ENCODE results near the gene BET1. TPM values are rescaled to one million over a fixed set of nuclear protein-coding genes. Genes with fewer than 3 reads are reported as not detected.

The BET1 gene
- total RNA-seq, 1 experiment from 2014 or later: 46.6 TPM

DNA sequence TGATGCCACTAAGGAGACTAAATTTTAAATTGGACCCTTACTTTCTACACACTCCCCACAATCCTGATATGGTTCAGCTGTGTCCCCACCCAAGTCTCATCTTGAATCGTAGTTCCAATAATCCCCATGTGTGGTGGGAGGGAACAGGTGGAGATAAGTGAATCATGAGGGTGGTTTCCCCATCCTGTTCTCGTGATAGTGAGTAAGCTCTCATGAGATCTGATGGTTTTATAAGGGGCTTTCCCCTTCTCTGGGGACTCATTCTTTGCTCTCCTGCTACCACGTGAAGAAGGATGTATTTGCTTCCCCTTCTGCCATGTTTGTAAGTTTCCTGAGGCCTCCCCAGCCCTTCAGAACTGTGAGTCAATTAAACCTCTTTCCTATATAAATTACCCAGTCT lies 18.4 kb upstream of the BET1 start:
- in situ Hi-C loops (cut with HindIII; ENCODE audit: low pct_unique_long_range_greater_than_20kb, low sequenced_read_pairs): no loop called here
- DNase-seq (ENCODE audit: low read depth): peak; percentile 47

- in situ Hi-C loops (cut with HindIII; ENCODE audit: low pct_unique_long_range_greater_than_20kb, low sequenced_read_pairs): no loop called here
- DNase-seq (ENCODE audit: low read depth): no peak
Measured at GRCh38 chr7:94016786-94017185, 12.6 kb upstream of the BET1 start.

DNA sequence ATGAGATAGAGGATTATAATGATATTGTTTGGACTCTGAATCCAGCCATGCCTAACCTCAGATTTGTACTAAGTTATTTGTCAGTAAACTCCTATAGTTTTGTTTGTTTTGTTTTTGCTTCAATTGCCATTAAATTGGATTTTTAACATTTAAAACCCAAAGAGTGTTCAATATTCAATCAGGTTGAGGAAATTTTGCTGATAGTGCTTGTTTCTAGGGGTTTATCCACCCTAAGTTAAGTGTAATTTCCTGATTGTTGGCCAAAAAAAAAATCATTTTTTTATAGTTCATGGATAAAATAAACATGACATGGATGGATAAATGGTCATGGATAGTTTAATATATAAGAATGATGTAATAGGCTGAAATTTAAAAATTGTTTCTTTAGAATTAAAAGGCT lies 11.4 kb upstream of the BET1 start:
- no peak for DNase-seq (ENCODE audit: low read depth)
- in situ Hi-C loops (cut with HindIII; ENCODE audit: low pct_unique_long_range_greater_than_20kb, low sequenced_read_pairs): no loop called here

GRCh38 chr7:94012746-94013145 lies 8.6 kb upstream of the BET1 start:
- no peak for DNase-seq (ENCODE audit: low read depth)
- in situ Hi-C loops (cut with HindIII; ENCODE audit: low pct_unique_long_range_greater_than_20kb, low sequenced_read_pairs): no loop called here

DNA sequence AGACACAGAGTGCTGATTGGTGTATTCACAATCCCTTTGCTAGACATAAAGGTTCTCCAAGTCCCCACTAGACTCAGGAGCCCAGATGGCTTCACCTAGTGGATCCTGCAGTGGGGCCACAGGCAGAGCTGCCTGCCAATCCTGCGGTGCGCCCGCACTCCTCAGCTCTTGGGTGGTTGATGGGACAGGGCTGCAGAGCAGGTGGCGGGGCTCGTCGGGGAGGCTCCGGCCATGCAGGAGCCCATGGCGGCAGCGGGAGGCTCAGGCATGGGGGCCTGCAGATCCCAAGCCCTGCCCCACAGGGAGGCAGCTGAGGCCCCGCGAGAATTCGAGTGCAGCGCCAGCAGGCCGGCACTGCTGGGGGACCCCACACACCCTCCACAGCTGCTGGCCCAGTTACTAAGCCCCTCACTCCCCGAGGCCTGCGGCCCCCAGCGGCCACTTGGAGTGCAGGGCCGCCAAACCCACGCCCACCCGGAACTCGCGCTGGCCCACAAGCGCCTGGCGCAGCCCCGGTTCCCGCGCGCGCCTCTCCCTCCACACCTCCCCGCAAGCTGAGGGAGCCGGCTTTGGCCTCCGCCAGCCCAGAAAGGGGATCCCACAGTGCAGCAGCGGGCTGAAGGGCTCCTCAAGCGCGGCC lies 7.7 kb upstream of the BET1 start:
- in situ Hi-C loops (cut with HindIII; ENCODE audit: low pct_unique_long_range_greater_than_20kb, low sequenced_read_pairs): no loop called here

DNA sequence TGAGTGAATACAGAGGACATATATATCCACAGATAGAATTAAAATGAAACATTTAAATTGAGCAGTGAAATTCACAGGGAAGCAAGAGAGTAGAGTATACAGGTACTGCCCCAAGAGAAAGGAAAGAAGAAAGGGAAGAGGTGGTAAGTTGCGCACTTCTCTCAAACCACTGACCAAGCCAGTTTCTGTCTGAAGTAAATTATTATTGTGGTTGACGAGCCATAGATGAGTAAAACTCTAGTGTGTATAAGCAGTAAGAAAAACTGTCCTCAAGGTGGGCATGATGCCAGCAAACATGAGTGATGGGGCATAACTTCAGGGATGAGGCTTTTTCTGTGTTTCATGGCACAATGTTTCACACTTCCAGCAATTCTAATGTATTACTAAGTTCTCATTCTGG lies 4.4 kb upstream of the BET1 start:
- in situ Hi-C loops (cut with HindIII; ENCODE audit: low pct_unique_long_range_greater_than_20kb, low sequenced_read_pairs): no loop called here
- peak; percentile 20 for DNase-seq (ENCODE audit: low read depth)

More for the DNA sequence above, 7.7 kb upstream of the BET1 start:
- no peak for DNase-seq (ENCODE audit: low read depth)

DNA sequence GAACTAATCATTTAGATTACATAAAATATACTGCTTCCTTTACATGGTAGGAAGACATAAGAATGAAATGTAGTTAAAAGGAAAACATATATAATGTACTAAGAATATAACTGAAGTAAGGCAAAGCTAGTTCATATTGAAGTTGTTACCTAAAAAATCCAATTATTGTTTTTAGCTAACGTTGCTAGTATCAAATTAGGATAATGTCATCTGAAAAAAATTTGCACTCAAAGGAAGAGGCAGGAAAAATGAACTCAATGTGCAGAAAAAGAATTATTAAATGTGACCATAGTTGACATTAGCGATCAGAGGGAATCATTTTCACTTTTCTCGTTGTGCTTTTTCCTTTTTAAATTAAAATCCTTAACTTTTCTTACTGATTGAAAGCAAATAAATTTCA lies 1.6 kb upstream of the BET1 start:
- in situ Hi-C loops (cut with HindIII; ENCODE audit: low pct_unique_long_range_greater_than_20kb, low sequenced_read_pairs): no loop called here
- DNase-seq (ENCODE audit: low read depth): no peak

DNA sequence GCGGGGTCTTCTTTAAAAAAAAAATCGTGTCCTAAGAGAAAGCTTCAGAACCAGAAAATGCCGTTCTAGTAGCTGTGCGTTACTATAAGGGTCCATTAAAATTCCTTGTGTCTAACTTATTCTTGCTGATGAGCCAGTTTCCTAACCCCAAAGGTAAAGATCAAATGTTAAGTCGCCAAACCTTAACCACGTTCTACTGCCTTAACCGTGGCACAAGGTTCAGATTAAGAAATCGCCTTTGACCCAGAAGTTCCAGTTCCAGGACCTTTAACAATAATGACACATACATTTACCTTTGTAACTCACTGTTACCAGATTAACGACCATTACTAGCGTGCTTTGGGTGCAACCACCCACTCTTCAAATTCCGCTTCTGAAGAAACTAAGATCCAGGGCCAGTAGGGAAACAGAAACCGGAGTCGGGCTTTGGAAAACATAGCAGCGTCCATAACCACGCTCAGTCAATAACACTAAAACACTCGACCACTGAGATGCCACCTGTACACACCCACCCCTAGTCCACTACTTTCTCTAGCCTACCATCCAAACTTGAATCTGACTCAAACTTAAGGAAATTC lies 620 bp downstream of the BET1 start:
- peak; percentile 21 for DNase-seq (ENCODE audit: low read depth)
- in situ Hi-C loops (cut with HindIII; ENCODE audit: low pct_unique_long_range_greater_than_20kb, low sequenced_read_pairs): no loop called here

GRCh38 chr7:94001396-94001795 lies 2.8 kb downstream of the BET1 start:
- in situ Hi-C loops (cut with HindIII; ENCODE audit: low pct_unique_long_range_greater_than_20kb, low sequenced_read_pairs): no loop called here
- DNase-seq (ENCODE audit: low read depth): no peak

DNA sequence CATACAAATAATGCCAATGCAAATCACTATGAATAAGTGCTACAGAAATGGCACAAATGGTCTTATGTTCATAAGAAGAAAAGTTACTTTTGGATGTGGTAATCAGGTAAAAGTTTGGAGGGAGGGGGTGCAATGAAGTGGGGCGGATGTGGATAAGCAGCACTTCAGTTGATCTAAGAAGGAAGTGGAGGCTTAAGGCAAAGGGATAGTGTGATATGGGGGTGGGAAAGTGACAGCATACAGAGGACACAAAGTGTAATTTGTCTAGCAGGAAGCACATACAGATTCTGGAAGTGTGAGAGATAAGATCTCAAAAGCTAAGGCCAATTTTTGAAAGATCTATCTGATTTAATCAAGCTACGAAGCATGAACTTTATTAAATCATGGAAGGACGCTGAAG lies 6.3 kb downstream of the BET1 start:
- no peak for DNase-seq (ENCODE audit: low read depth)
- in situ Hi-C loops (cut with HindIII; ENCODE audit: low pct_unique_long_range_greater_than_20kb, low sequenced_read_pairs): no loop called here

DNA sequence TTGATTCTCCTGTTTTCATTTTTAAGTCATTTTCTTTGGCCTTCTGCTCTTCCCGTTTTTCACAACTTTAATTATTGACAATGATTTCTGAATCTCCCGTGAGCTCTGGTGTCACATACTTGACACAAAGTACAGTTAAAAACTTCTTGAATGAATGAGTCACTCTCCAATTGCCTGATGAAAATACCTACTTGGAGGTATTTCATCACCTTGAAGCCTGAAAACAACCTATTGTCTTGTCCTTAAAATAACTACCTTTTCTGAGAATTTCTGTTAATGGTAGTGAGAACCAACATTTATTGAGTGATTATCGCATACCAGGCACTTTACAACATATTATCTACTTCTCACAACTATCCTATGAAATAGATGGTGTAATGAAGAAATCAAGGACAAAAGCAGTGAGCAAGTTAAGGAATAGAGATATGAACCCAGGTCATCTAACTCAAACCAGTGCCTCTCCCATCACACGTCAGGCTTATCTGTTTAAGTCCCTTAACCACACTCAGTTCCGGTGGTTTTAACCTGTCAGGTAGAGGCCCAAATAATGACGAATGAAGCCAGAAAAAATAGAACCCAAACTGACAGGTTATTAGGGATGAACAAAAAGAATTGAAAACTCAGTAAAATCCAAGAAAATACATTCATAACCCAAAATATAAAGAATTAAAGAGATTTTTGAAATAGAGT lies 11.6 kb downstream of the BET1 start:
- in situ Hi-C loops (cut with HindIII; ENCODE audit: low pct_unique_long_range_greater_than_20kb, low sequenced_read_pairs): no loop called here
- DNase-seq (ENCODE audit: low read depth): no peak

GRCh38 chr7:93987297-93987696 lies 16.9 kb downstream of the BET1 start:
- in situ Hi-C loops (cut with HindIII; ENCODE audit: low pct_unique_long_range_greater_than_20kb, low sequenced_read_pairs): no loop called here
- DNase-seq (ENCODE audit: low read depth): no peak

- in situ Hi-C loops (cut with HindIII; ENCODE audit: low pct_unique_long_range_greater_than_20kb, low sequenced_read_pairs): no loop called here
- no peak for DNase-seq (ENCODE audit: low read depth)
Measured at GRCh38 chr7:93985101-93985500, 19.1 kb downstream of the BET1 start.

- in situ Hi-C loops (cut with HindIII; ENCODE audit: low pct_unique_long_range_greater_than_20kb, low sequenced_read_pairs): no loop called here
- no peak for DNase-seq (ENCODE audit: low read depth)
Measured at GRCh38 chr7:93984024-93984423, 20.1 kb downstream of the BET1 start.

DNA sequence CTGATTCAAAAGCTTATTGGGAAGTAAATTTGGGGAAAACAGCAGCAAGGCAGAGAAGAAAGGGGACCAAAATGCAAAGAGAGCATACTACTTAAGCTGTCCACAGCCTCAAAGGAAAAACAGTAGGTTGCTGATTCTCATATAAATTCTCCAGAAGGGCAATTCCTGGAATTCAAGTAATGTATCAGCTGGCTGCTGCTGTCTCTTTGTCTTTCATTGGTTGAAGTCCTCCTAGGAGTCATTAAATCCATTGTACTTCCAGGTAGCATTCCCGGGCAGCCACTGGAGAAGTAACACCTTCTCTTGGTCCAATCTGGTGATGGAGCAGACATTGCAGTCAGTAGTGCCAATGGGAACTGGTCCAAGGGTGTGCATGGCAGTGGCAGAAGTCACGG lies 22.7 kb downstream of the BET1 start:
- in situ Hi-C loops (cut with HindIII; ENCODE audit: low pct_unique_long_range_greater_than_20kb, low sequenced_read_pairs): no loop called here
- no peak for DNase-seq (ENCODE audit: low read depth)

GRCh38 chr7:93980744-93981479 lies 23.2 kb downstream of the BET1 start:
- DNase-seq (ENCODE audit: low read depth): no peak
- in situ Hi-C loops (cut with HindIII; ENCODE audit: low pct_unique_long_range_greater_than_20kb, low sequenced_read_pairs): no loop called here

DNA sequence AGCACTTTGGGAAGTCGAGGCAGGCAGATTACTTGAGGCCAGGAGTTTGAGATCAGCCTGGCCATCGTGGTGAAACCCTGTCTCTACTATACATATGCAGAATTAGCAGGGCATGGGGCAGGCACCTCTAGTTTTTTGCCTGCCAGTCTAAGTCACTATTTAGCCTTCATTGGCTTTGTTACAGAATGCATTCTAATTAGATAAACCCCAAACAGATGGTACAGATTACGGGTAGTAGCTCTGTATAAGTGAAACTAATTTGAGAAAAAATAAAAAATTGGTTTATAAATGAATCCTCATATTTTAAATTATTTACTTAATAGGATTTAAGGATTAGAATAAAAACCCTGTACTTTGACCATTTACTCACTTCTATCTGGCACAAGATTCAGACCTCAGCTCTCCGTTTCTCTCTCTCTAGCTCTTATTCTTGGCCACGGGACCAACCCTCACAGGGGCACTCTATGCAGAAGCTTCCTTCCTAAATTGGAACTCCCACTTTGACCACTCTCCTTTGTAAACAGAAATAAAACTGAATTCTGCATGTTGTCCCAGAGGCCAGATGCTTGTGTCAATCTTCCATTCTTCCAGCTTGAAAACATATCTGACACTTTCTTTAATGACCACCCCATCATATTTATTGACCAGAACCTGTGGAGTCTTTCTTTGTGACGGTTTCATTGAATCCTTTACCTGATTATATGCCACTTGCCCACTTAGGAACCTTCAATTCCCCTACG lies 26.8 kb downstream of the BET1 start:
- DNase-seq (ENCODE audit: low read depth): no peak
- in situ Hi-C loops (cut with HindIII; ENCODE audit: low pct_unique_long_range_greater_than_20kb, low sequenced_read_pairs): no loop called here

- in situ Hi-C loops (cut with HindIII; ENCODE audit: low pct_unique_long_range_greater_than_20kb, low sequenced_read_pairs): no loop called here
- no peak for DNase-seq (ENCODE audit: low read depth)
Measured at GRCh38 chr7:93973134-93973533, 31.0 kb downstream of the BET1 start.
